Stimulated activated CD8-positive, alpha-beta memory T cell treated with anti-CD3 and anti-CD28 coated beads, Interleukin-2, amount 100 ng/mL, for 1 hour (primary cell): Measurements from ENCODE around the gene NPLOC4.

Experiments used
- DNase-seq, 2 donors: peaks; one replicate each; pipeline ENCODE4 v3.0.0-alpha.2; 2020; ENCODE audit warnings: low read depth in 2 of 2

Gene NPLOC4

GRCh38 chr17:81565231-81565630 lies 71.7 kb downstream of the NPLOC4 start:
- DNase-seq: no peak

GRCh38 chr17:81564778-81565177 lies 72.1 kb downstream of the NPLOC4 start:
- DNase-seq: no peak

- DNase-seq: no peak
Observed at GRCh38 chr17:81563861-81564586, 72.9 kb downstream of the NPLOC4 start.

GRCh38 chr17:81561494-81561885 lies 75.4 kb downstream of the NPLOC4 start:
- no peak for DNase-seq

GRCh38 chr17:81558941-81559806 lies 77.7 kb downstream of the NPLOC4 start:
- no peak for DNase-seq

- DNase-seq: no peak
Observed at GRCh38 chr17:81558115-81558468, 78.8 kb downstream of the NPLOC4 start.

GRCh38 chr17:81557276-81558114 lies 79.4 kb downstream of the NPLOC4 start:
- DNase-seq: no peak

- no peak for DNase-seq
Observed at GRCh38 chr17:81556863-81557262, 80.0 kb downstream of the NPLOC4 start.

GRCh38 chr17:81556175-81556691 lies 80.7 kb downstream of the NPLOC4 start:
- no peak for DNase-seq

DNA sequence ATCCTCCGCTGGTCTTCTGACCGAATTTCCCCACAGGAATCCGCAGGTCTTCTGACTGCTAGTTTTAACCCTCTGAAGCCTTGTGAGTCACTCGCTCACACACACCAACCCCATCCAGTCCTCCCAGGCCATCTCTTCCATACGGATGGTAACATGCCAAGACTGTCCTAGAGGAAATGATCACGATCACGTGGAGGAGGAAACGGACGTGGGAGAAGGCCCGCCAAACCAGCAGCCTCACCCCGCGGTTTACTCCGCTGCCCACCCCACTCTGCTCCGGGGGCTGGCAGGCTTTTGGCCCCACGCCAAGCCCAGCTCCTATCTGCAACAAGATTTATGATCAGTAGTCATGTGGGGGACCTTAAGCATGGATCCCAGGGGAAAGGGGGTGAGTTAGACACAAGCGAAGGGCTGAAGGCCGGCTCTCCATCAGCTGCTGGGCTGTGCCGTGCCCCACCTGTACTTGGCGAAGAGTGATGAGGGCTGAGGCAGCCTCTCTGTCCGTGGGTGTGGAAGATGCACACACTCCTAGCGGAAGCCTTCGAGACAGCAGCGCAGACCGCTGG lies 83.2 kb downstream of the NPLOC4 start:
- DNase-seq: no peak

DNA sequence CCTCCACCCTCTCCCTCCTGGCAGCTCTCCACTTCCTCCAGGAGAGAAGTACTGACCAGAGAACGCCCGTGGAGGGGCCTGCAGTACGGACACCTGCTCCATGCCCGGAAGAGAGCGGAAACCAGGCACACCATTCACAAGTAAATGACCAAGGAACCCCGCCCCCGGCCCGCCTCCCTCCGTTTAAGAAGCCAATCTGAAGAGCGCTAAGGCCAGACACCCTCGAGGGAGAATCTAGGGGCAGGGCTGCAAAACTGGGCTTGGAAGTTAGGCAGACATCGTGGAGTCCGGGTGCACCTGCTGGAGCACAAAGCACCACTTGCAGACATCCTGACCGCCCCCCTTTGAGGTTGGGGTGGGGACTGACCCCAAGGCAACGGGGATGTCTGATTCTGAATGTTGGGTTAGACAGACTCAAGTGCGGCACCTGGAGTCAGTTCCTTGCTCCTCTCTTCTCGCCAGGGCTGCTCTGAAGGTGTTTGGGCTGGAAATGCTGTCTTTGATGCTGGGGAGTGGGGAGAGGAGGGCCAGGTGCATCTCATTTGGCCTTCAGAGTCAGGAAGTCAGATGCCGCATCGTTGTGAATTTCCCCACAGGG lies 83.8 kb downstream of the NPLOC4 start:
- peak; percentile 34 to 51 for DNase-seq

GRCh38 chr17:81552244-81553017 lies 84.5 kb downstream of the NPLOC4 start, which contains the start of gene FAAP100:
Gene FAAP100, minus strand, starts transcription at chr17:81552353. Its CDS starts 23 bp downstream, at chr17:81552330.
- peak; percentile 58 to 67 for DNase-seq

- peak in 1 of 2 donors; percentile 9 for DNase-seq
Observed at GRCh38 chr17:81551458-81552243, 85.3 kb downstream of the NPLOC4 start.

GRCh38 chr17:81550830-81551457 lies 86.0 kb downstream of the NPLOC4 start:
- DNase-seq: no peak

DNA sequence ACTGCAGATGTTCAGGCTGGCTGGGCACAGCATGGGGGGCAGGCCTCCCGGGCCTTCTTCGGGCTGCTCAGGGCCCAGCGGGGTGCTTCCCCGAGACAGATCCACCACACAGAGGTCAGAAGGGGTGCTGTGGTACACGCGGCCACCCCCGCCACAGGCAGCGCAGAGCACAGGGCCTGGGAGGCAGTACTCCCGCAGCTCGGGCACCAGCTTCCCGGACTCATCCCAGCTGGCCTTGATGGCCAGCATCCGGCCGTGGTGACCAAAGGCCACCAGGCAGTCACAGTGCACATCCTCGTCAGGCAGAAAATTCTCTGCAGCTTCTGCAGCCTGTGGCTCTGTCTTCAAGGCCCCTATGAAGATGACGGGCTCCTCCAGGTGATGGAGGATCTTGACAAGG lies 86.6 kb downstream of the NPLOC4 start:
- no peak for DNase-seq

GRCh38 chr17:81549826-81550225 lies 87.1 kb downstream of the NPLOC4 start:
- DNase-seq: no peak

DNA sequence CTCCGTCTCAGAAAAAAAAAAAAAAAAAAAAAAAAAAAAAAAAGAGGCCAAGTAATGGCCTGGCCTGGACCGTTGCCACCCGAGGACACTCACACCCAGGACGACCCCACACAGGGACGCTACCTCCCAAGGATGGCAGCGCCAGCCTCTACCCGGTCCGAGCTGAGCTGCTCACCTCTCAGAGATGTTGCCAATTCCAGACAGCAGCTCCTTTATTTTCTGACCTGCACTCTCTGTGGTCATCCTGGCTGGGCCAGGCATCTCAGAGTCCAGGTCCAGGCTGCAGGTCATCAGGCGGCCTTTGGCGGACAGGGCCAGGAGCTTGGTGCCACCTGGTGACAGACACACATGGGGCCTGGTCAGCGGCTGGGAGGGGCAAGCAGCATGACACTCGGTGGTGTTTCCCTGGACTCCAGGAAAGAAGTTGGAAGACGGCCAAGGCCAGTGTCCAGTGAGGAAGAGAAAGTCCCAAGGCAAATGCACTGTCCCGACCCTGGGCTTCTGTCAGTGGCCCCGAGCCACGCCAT lies 87.8 kb downstream of the NPLOC4 start:
- DNase-seq: no peak

GRCh38 chr17:81547614-81547982 lies 89.3 kb downstream of the NPLOC4 start:
- no peak for DNase-seq
